Hypothalamus (tissue), 51 donors: ENCODE measurements around the gene POU6F1.
A peak's percentile ranks its signal among the peaks of the same experiment; 100 is the strongest.

Source experiments
- DNase-seq, 51 donors: peaks; one replicate each; lab custom pipeline; 2025; lab: John Stamatoyannopoulos, UW

The POU6F1 gene

DNA sequence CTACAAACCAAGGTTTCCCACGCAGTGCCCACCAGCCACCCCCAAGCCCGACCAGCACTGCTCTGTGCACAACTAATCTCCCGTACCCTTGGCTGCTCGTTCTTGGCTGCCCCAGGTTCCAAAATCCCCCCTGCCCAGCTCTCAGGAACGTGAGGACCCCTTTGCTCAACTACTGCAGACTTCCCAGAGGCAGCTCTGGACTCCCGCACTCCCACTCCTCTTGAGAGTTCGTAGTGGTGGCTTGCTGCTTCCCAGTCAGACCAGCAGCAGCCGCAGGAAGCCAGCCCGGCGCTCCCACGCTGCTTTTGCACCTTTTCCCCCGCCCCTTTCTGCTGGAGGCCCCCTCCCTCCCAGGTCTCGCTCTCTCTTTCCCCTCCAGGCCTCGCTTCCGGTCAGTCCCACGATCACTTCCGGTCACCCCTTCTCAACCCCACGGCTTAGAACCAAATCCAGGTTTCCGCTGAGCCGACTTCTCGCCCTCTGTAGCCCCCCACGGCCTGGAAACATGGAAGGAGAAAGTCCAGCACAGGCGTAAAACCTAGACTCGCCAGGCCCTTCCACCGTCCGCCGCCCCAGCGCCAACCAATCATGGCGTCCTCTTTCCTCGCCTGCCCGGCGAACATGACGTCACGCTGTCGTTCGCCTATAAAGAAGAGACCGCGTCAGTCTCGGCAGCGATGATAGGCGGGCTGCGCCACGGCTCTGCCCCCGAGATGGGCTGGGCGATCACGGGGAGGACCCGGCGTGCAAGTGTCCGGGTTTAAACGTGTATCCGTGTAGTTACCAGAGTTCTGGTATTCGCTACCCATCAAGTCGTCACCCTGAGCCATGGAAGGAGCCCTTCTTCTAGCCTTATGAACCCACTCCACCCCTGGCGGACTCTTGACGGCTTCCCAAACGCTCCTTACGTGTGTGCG is 45.1 kb downstream of the POU6F1 start, which contains the start of gene TFCP2:
TSS of gene TFCP2 (minus strand) at position 621 of the 917 bp plus-strand sequence. CDS start 713 bp downstream, outside the sequence.
- DNase-seq, result peak; percentile 51 to 100 (median 91)

DNA sequence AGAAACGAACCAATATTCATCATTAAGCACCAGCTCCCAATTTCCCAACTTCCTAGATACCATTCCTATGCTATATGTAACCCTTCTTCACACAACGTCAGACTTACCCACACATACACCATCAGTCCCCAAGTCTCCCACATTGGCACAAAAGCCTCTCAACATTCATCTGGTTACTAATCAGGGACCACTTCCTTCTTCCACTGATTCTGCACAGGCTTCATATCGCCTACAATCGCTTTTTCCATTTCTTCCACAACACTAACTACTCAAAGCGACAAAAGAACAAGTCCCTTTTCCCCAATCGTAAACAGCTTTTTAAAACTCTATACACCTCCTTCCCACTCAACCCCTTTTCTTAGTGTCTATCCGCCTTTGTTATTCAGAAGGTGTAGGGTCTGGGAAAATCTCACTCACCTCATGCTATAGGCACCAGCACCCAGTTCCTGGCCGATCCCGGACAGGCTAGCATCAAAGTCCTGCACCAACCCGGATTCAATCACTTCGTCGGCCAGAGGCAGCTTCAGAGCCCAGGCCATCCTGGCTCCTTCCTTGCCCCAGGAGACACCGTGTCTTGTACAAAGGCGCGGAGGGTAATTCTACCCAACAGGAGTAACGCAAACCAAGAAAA is 45.9 kb downstream of the POU6F1 start:
- peak in 7 of 51 donors; percentile 4 to 51 (median 29) for DNase-seq

DNA sequence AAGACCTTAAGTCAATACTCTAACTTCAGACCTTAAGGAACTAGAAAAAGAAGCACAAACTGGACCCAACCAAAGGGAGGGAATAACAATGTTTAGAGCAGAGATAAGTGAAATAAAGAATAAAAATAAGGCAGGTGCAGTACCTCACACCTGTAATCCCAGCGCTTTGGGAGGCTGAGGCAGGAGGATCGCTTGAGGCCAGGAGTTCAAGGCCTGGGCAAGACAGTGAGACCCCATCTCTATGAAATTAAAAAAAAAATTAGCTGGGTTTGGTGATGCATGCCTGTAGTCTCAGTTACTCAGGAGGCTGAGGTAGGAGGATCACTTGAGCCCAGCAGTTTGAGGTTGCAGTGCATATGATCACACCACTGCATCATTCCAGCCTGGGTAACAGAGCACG is 54.1 kb downstream of the POU6F1 start:
- DNase-seq, result no peak

DNA sequence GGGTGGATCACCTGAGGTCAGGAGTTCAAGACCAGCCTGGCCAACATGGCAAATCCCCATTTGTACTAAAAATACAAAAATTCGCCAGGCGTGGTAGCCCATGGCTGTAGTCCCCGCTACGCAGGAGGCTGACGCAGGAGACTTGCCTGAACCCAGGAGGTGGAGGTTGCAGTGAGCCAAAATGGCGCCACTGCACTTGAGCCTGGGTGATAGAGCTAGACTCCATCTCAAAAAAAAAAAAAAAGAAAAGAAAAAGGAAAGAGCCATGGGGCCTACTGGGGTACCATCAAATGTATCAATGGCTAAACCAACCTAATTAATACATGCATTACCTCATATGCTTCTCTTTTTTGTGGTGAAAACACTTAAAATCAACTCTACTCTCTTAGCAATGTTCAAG is 55.6 kb downstream of the POU6F1 start:
- DNase-seq, result no peak

DNA sequence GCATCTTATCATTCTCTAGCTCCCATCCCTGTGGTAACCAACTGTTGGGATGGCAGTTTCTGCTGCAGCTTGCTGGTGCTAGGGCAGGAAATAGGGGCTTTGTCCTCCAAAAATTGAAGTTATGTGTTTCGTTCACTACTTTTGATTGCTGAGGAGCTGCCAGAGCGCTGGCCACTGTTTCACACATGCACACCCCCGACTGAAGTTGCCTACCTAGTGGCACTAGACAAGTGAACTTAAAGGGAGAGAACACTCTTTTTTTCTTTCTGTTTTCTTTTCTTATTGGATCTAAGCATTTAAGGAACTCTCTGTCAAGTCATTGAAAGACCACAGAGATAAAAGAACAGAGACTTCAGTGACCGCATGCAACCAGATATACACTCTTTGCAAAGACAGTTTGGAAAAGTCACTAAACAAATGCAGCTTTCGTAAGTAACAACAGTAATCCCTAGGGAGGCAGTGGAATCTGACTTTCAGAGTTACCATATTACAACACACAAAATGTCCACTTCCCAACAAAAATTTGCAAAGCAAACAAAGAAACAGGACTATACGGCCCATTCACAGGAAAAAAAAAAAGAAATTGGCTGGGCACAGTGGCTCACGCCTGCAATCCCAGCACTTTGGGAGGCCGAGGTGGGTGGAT is 56.9 kb downstream of the POU6F1 start:
- DNase-seq, result no peak

DNA sequence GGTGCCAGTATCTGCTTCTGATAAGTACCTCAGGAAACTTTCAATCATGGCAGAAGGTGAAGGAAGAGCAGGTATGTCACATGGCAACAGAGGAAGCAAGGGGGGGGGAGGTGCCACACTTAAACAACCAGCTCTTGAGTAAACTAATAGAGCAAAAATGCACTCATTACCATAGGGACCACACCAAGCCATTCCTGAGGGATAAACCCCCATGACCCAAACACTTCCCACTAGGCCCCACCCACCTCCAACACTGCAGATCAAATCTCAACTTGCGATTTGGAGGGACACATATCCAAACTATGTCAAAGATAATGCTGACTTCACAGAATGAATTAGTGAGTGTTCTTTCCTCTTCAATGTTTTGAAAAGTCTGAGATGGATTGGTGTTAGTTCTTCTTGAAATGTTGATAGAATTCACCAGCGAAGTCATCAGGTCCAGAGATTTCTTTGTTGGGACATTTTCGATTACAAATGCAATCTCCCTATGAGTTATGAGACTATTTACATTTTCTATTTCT is 61.6 kb downstream of the POU6F1 start:
- no peak for DNase-seq

DNA sequence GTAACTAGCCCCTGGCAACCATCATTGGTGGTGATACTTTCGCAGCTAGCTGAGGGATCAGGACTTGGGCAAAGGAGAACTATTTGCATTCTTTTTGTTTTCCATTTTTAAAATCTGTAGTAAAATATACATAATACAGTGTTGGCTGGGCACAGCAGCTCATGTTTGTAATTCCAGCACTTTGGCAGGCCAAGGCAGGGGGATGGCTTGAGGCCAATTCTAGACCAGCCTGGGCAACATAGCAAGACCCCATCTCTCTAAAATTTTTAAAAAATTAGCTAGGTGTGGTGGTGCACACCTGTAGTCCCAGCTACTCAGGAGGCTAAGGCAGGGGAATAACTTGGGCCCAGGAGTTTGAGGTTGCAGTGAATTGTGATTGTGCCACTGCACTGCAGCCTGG is 64.9 kb downstream of the POU6F1 start:
- DNase-seq, result no peak

DNA sequence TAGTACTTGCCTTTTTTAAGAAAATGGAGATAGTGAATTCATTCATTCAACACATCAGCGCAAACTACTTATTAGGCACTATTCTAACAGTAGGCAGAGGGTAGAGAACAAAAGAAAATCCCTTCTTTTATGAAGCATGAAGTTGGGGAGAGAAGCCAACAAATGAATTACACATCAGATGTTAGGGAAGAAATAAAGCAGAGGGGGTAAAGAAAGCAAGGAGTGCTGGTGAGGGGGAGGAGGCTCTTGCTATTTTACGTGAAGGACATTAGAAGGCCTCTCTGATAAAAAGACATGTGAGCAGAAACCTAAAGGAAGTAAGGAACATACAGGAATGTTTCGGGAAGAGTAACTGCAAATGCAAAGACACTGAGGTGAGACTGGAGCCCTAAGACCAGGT is 67.1 kb downstream of the POU6F1 start:
- no peak for DNase-seq

DNA sequence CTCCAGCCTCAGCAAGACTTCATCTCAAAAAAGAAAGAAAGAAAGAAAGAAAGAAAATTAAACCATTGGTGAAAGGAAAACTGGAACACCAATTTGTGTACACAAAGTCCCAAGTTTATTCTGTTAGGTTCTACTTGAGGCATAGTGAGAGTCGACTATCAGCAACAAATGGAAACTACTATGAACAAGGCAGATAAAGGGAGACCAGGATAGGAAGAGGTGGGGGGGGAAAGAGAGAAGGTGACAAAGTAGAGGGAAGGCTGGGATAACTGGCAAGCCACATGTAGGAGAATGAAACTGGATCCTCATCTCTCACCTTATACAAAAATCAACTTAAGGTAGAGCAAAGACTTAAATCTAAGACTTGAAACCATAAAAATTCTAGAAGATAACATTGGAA is 70.6 kb downstream of the POU6F1 start:
- DNase-seq, result no peak

DNA sequence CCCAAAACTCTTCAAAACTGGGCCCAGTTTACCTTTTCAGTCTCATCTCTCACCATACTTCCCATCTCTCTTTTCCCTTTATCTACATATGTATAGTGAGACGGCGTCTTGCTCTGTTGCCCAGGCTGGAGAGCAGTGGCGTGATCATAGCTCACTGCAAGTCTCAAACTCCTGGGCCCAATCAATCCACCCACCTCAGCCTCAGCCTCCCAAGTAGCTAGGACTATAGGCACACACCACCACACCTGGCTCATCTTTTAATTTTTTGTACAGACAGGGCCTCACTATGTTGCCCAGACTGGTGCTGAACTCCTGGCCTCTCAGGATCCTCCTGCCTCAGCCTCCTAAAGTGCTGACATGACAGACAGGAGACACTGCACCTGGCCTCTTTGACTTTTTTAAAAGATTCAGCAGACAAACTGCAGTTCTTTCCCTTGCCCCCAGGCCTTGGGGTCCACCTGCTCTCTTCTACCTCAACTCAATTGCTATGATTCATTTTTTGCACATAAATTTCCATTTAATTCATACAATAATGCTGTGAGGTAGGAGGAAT is 78.5 kb downstream of the POU6F1 start:
- no peak for DNase-seq
